GM19463 (cell line): ENCODE data around the gene SNAPC1.
"Not testable (repeated sequence)": the region's sequence is repeated elsewhere in the genome, so short reads cannot be mapped to it uniquely, and the experiment has no call there.

Experiments
- ATAC-seq: cut with Tn5 transposase; IDR thresholded peaks from one replicate; pipeline ENCODE4 v1.9.1; 2021; ENCODE audit warnings: mild to moderate bottlenecking, moderate library complexity; ENCODE audit not compliant: unreplicated experiment

The SNAPC1 gene

GRCh38 chr14:61749264-61749663, 13.0 kb upstream of the SNAPC1 start:
- ATAC-seq: no peak

DNA sequence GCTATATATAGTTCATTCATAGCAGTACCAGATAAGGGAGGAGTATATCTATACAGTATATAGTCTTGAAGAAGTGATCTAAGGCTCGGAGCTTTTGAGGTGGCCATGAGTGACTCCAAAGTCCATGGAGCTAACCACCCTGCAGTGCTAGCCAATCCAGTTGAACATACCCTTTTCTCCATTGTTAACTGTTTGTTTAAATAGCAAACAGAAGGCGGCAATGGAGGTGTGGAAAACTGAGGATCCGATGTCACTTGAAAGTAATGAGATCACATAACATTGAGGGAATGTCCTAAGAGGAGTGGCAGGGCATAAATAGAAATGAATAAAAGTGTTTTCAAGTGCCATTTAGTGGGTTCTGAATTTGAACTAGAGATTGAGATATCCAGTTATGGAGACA, 12.4 kb upstream of the SNAPC1 start:
- no peak for ATAC-seq

GRCh38 chr14:61750708-61751474, 11.3 kb upstream of the SNAPC1 start:
- peak; percentile 91 for ATAC-seq

DNA sequence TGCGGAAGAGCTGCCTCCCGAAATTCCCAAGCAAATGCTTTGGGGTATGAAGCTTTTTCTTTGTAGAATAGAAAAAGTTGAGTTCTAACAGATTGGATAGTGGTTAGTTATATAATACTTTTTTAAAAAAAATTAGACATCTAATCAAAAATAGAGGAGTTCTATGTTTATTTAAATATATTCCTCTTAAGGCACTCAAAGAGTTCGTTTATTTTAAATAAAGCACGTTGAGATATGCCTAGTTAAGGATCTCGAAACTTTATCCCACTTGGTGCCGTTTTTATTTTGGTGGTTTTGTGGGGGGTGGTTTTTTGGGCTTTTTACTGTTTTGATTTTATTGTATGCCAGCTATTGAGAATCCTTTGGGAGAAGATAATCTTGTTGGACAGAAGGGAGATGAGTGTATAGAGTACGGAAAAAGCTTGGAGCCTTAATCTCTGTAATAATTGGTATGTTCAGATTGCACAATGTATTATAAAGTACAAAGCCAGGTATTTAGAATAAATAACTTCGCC, 10.7 kb upstream of the SNAPC1 start:
- no peak for ATAC-seq

- peak; percentile 33 for ATAC-seq
Observed at GRCh38 chr14:61752626-61753025, 9.6 kb upstream of the SNAPC1 start.

- no peak for ATAC-seq
Observed at GRCh38 chr14:61753631-61754030, 8.6 kb upstream of the SNAPC1 start.

DNA sequence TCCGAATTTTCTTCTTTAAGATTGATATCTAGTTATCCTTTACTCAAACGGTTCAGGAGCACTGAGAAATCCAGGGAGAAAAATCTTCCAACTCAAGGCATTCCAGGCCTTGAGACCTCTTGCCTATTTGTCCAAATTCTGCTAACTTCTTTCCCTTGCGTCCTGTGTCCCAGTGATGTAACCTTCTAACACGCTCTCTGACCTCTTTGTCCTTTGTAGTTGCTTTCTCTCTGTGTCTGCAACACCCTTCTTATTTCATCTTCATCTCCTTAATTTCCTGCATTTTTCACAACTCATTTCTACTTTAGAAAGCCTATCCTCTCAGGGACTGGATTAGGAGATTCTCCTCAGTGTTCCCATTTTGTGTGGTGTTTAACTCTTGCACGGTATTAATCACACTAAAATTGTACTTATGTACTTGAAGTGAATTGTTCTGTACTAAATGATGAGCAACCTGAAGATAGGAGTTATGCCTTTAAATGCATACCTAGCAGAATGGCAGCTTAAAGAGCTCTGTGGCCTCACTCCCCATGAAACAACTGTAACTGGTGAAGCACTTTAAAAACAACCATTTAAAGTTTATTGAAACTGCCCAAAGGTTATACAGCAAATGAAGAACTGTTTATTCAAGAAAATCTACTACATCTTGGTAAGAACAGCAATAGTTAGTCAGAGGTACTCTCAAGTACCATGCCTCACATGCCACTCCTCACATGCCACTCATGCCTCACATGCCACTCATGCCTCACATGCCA, 7.4 kb upstream of the SNAPC1 start:
- ATAC-seq: no peak

- not testable (repeated sequence) for ATAC-seq
Observed at GRCh38 chr14:61755382-61755742, 6.9 kb upstream of the SNAPC1 start.

DNA sequence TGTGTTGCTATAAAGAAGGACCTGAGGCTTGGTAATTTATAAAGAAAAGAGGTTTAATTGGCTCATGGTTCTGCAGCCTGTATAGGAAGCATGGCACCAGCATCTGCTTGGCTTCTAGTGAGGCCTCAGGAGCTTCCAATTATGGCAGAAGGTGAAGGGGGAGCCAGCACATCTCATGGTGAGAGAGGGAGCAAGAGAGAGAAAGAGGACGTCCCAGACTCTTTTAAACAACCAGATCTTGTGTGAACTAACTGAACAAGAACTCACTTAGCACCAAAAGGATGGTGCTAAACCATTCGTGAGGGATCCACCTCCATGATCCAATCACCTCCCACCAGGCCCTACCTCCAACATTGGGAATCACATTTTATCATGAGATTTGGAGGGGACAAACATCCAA, 6.1 kb upstream of the SNAPC1 start:
- no peak for ATAC-seq

GRCh38 chr14:61759878-61760277, 2.3 kb upstream of the SNAPC1 start:
- ATAC-seq: no peak

GRCh38 chr14:61761557-61761956, 663 bp upstream of the SNAPC1 start:
- no peak for ATAC-seq

DNA sequence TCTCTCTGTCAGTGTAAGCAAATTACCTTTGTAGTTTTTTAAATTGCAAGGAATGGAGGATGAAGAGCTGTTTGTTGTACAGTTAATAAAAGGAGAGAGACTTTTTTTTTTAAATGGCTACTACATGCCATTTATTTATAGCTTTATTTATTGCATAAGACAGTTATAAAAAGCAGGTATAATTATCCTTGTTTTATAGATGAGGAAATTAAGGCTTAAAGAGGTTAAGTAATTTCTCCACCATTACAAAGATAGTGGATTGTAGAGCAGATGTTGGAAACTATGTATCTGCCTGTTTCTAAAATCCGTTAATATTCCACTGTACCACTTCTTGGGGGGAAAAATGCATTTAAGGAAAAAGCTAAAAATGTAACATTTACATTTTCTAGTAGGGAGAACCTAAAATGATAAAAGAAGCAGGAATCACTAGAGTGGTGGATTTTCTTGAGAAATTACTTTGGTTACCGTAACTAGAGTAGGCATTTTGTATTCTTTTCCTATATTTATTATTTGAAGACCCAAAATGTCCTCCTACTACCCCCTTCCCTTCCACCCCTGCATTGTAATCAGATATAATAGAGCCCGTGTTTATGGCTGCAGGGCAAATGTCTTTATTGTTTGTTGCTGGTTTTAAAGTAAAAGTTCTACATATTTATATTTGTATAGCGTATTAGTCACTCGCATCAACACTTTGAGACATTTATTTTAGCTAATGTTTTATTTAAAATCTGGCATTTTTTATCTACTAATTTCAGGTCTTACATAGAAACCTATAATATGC, 2.3 kb downstream of the SNAPC1 start:
- ATAC-seq: no peak

DNA sequence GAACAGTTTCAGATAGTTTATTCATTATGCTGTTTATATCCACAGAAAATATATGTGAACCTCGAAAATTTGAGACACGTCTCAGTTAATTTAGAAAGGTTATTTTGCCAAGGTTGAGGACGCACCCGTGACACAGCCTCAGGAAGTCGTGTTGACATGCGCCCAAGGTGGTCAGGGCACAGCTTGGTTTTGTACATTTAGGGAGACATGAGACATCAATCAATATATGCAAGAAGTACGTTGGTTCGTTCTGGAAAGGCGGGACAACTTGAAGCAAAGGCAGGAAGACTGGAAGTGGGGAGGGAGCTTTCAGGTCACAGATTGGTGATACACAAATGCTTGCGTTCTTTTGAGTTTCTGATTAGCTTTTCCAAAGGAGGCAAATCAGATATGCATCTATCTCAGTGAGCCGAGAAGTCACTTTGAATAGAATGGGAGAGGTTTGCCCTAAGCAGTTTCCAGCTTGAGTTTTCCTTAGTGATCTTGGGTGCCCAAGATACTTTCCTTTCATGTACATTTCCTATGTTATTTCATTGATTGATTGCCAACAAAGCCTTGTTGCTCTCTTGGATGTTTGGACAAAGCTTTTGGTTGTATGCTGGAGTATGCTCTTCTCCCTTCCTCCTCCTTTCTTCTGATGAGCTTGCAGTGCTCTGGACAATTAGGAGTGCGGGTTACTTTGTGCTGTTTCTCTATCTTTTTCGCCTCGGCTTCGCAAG, 3.2 kb downstream of the SNAPC1 start:
- no peak for ATAC-seq

- no peak for ATAC-seq
Observed at GRCh38 chr14:61766151-61766550, 3.9 kb downstream of the SNAPC1 start.

GRCh38 chr14:61768240-61768639, 6.0 kb downstream of the SNAPC1 start:
- no peak for ATAC-seq

DNA sequence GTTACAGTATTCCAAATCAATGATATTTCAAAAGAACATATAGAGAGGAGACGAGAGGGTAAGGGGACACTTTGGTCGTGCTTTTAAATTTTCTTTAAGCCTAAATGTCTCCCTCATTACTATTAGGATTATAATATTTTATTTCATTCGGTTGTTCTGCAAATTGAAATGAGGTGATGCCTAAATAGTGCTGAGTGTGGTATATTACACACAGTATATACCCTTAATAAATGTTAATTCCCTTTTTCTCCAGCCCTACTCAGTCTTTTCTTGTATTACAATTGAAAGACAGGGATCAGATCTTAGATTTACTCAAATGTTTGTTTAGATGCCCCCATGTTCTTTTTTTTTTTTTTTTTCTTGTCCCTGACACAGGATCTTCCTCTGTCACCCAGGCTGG, 7.7 kb downstream of the SNAPC1 start:
- ATAC-seq: no peak

DNA sequence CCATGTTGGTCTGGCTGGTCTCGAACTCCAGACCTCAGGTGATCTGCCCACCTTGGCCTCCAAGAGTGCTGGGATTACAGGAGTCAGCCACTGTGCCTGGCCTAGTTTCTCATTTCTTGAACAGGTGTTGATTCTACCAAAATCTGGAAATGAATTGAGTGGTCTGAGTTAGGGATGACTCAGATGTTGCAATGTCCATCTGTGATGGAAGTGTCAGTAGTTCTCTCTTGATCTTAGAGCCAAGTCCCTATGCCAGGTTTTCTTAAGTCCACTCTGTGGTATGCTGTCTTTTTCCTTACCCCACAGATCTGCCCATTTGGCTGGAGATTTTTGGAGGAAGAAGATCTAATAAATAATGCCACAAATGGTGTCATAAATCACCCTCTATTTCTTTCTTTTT, 12.6 kb downstream of the SNAPC1 start:
- no peak for ATAC-seq

- no peak for ATAC-seq
Observed at GRCh38 chr14:61780125-61780524, 17.9 kb downstream of the SNAPC1 start.

DNA sequence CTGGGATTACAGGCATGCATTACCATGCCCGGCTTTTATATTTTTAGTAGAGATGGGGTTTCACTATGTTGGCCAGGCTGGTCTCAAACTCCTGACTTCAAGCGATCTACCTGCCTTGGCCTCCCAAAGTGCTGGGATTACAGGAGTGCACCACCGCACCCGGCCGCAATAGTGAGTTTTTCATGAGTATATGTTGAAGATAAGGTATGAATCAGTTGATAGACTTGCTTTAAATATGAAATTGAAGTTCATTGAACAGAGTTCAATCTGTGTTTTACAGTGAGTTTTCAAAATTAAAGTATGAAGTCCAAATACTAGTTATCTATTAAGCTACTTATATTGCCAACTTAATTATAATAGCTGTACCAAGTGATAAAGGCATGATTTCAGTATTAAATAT, 35.1 kb downstream of the SNAPC1 start:
- no peak for ATAC-seq

GRCh38 chr14:61802010-61802568, 39.9 kb downstream of the SNAPC1 start:
- ATAC-seq: no peak

- ATAC-seq: no peak
Observed at GRCh38 chr14:61803755-61804154, 41.5 kb downstream of the SNAPC1 start.
